Endodermal cell (in vitro differentiated cells): Measurements from ENCODE around the gene RXRA. TPM values are rescaled to one million over a fixed set of nuclear protein-coding genes. Genes with fewer than 3 reads are reported as not detected.

ENCODE experiments used
- DNase-seq: peaks from one replicate; pipeline ENCODE4 v3.0.0-alpha.2; 2017
- H3K27ac ChIP-seq: 2 replicates; pipeline ENCODE4 v1.5.1; 2013; ENCODE audit warnings: mild to moderate bottlenecking, low read depth, low read length, moderate library complexity
- H3K27me3 ChIP-seq: 2 replicates; pipeline ENCODE4 v1.6.1; 2013; ENCODE audit warnings: mild to moderate bottlenecking, low read length, moderate library complexity; ENCODE audit not compliant: insufficient read depth, control insufficient read depth, poor library complexity, severe bottlenecking
- H3K36me3 ChIP-seq: 2 replicates; pipeline ENCODE4 v1.7.0; 2013; ENCODE audit warnings: mild to moderate bottlenecking, low read length, moderate library complexity; ENCODE audit not compliant: control insufficient read depth, insufficient read depth
- H3K4me1 ChIP-seq: one replicate; pipeline ENCODE4 v1.7.0; 2013; ENCODE audit warnings: low read length; ENCODE audit not compliant: control insufficient read depth, insufficient read depth
- H3K4me3 ChIP-seq: 2 replicates; pipeline ENCODE4 v1.5.1; 2013; ENCODE audit warnings: mild to moderate bottlenecking, low read length, moderate library complexity
- H3K9ac ChIP-seq: 2 replicates; pipeline ENCODE4 v1.6.1; 2013; ENCODE audit warnings: mild to moderate bottlenecking, low read length, moderate library complexity; ENCODE audit not compliant: poor library complexity, severe bottlenecking; ENCODE audit errors: extremely low read depth
- H3K9me3 ChIP-seq: 2 replicates; pipeline ENCODE4 v1.6.1; 2013; ENCODE audit warnings: mild to moderate bottlenecking, low read length, moderate library complexity; ENCODE audit not compliant: control insufficient read depth
- H3K27ac Mint-ChIP-seq: 2 replicates; pipeline ENCODE4 v1.8.0; 2020; ENCODE audit warnings: mixed read lengths
- H3K27me3 Mint-ChIP-seq: 2 replicates; pipeline ENCODE4 v1.8.0; 2021; ENCODE audit warnings: mild to moderate bottlenecking, mixed read lengths; ENCODE audit not compliant: insufficient read depth
- H3K36me3 Mint-ChIP-seq: 2 replicates; pipeline ENCODE4 v1.8.0; 2020; ENCODE audit warnings: low read depth, mixed read lengths
- H3K4me1 Mint-ChIP-seq: 2 replicates; pipeline ENCODE4 v1.8.0; 2020; ENCODE audit warnings: mixed read lengths
- H3K4me3 Mint-ChIP-seq: 2 replicates; pipeline ENCODE4 v1.8.0; 2020; ENCODE audit warnings: mild to moderate bottlenecking, moderate library complexity, mixed read lengths
- H3K9me3 Mint-ChIP-seq: 2 replicates; pipeline ENCODE4 v1.8.0; 2020; ENCODE audit warnings: mild to moderate bottlenecking, mixed read lengths
- WGBS, 2 experiments: methylation state at CpG; one replicate each; pipeline versions ENCODE4 v1.1.5 to v1.1.7; 2013; ENCODE audit warnings: missing lambda C conversion rate in 2 of 2, mixed read lengths in 1 of 2; ENCODE audit not compliant: insufficient coverage in 1 of 2, insufficient read length in 1 of 2; 5-methylcytosine and 5-hydroxymethylcytosine counted together
- total RNA-seq, 2 donors: library from RNA; stranded (reverse); fragmentation: NEBNext Ultra II Directional in 1 of 2; extraction: Animal tissue kit (Norgen Biotek cat#: 25700) in 1 of 2; gene quantifications; 2 replicates in 1 of 2; 3 replicates in 1 of 2; pipeline ENCODE4 v1.2.1, GENCODE V29; 2021
- TF ChIP-seq, protein P1 (sequence below): fragments of 200-600 bp; sonication (generic); conservative IDR thresholded peaks from 2 replicates; pipeline ENCODE4 v1.5.0; 2021; ENCODE audit warnings: antibody characterized with exemption, mild to moderate bottlenecking

Gene RXRA
- total RNA-seq, 2 donors from 2014 or later: 58.3 to 70.6 TPM

DNA sequence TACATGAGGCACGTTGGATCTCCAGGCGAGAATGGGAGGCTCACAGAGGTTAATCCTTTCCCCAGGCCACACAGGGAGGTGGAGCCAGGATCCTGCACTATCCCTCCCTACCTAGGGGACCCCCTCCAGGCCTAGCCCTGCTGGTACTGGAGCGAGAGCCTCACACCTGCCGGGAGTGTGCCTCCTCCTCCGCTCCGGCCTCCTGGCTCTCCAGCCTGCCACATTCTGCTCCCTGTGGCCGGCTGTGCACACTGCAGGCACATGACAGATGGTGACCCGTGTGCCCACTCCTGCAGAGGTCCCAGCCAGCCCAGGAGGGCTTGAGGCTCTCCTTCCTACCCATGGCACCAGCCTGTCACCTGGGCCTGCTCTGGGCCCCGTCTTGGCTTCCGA is 93.4 kb downstream of the RXRA start:
- H3K36me3 Mint-ChIP-seq: peaks cover 24% of the 10 kb centered on the region
- H3K27me3 Mint-ChIP-seq: no peaks in the 10 kb centered on the region
- Histone ChIP-seq H3K4me1 (no peaks in the 10 kb centered on the region), H3K9ac (no peak overlapping the region), H3K9me3 (no peaks in the 10 kb centered on the region), H3K4me3 (no peak overlapping the region), H3K36me3 (peaks cover 9% of the 10 kb centered on the region), H3K27me3 (no peaks in the 10 kb centered on the region), H3K27ac (no peak overlapping the region)
- H3K27ac Mint-ChIP-seq: no peak overlapping the region
- TF ChIP-seq, protein P1, sequence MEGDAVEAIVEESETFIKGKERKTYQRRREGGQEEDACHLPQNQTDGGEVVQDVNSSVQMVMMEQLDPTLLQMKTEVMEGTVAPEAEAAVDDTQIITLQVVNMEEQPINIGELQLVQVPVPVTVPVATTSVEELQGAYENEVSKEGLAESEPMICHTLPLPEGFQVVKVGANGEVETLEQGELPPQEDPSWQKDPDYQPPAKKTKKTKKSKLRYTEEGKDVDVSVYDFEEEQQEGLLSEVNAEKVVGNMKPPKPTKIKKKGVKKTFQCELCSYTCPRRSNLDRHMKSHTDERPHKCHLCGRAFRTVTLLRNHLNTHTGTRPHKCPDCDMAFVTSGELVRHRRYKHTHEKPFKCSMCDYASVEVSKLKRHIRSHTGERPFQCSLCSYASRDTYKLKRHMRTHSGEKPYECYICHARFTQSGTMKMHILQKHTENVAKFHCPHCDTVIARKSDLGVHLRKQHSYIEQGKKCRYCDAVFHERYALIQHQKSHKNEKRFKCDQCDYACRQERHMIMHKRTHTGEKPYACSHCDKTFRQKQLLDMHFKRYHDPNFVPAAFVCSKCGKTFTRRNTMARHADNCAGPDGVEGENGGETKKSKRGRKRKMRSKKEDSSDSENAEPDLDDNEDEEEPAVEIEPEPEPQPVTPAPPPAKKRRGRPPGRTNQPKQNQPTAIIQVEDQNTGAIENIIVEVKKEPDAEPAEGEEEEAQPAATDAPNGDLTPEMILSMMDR: peak; percentile 74
- H3K4me1 Mint-ChIP-seq: peaks cover 2% of the 10 kb centered on the region
- peak; percentile 92 for DNase-seq
- H3K4me3 Mint-ChIP-seq: no peak overlapping the region
- 70 to 80% methylated on average over 3 to 10 of the region's 10 CpGs for WGBS, 2 experiments
- H3K9me3 Mint-ChIP-seq: no peaks in the 10 kb centered on the region

DNA sequence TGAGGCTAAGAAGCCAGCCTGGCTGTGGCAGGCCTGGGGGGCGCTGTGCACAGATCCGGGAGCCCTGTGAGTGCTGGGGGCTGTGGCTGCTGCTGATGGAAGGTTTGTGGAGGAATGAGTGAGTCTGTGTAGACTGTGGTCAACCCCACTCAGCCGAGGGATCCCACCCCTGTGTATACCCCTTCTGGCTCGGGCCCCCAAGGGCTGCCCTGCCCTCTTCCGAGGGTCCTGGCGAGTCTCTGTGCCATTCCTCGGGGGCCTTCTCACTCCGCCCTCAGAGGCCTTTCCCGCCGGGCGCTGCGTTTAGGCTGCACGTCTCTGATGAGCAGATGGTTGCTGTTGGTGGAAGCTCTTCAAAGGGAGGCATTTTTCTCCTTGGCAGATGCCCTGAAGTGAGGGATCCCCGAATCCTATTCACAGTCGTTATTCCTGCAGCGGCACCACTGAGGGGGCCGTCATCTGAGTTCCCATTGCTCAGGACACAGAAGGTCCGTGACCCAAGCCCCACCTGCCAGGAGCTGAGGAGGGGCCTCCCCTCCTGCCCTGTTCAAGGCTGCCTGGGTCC is 94.1 kb downstream of the RXRA start:
- WGBS, 2 experiments: 95% methylated on average over 8 to 18 of the region's 18 CpGs
- Histone ChIP-seq H3K4me3 (no peak overlapping the region), H3K27ac (peak overlapping the region; percentile 17), H3K36me3 (peaks cover 9% of the 10 kb centered on the region), H3K27me3 (no peaks in the 10 kb centered on the region), H3K4me1 (no peaks in the 10 kb centered on the region), H3K9me3 (no peaks in the 10 kb centered on the region), H3K9ac (no peak overlapping the region)
- DNase-seq: no peak
- Mint-ChIP-seq H3K27me3 (no peaks in the 10 kb centered on the region), H3K36me3 (peaks cover 24% of the 10 kb centered on the region), H3K27ac (no peak overlapping the region), H3K4me3 (no peak overlapping the region), H3K9me3 (no peaks in the 10 kb centered on the region), H3K4me1 (peaks cover 2% of the 10 kb centered on the region)
- TF ChIP-seq, protein P1: no peak

DNA sequence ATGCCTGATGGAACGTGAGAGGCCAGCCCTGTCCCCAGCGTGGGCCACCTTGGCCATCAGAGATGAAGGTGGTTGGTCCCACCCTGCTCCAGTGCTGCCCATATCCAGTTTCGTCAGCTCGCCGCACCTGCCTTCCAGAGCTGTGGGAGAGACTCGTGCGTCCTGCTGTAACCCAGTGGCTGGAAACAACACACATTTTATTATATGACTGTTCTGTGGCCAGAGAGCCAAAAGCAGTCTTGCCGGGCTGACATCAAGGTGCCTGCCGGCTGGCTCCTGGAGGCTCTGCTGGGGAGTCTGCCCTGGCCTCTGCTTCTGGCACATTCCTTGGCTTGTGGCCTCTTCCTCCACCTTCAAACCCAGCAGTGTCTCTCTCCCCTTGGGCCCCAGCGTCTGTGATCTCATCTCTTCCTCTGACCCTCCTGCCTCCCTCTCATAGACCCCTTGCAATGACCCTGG is 94.7 kb downstream of the RXRA start:
- Mint-ChIP-seq H3K4me3 (no peak overlapping the region), H3K9me3 (no peaks in the 10 kb centered on the region), H3K27me3 (no peaks in the 10 kb centered on the region), H3K27ac (peak overlapping the region; percentile 64), H3K36me3 (peaks cover 24% of the 10 kb centered on the region), H3K4me1 (peaks cover 2% of the 10 kb centered on the region)
- H3K27me3 ChIP-seq: no peaks in the 10 kb centered on the region
- H3K4me3 ChIP-seq: no peak overlapping the region
- H3K9me3 ChIP-seq: no peaks in the 10 kb centered on the region
- TF ChIP-seq, protein P1: no peak
- no peaks in the 10 kb centered on the region for H3K4me1 ChIP-seq
- H3K27ac ChIP-seq: no peak overlapping the region
- peaks cover 9% of the 10 kb centered on the region for H3K36me3 ChIP-seq
- no peak for DNase-seq
- 95 to 96% methylated on average over 10 of the region's 10 CpGs for WGBS, 2 experiments
- no peak overlapping the region for H3K9ac ChIP-seq
